Kidney glomerular epithelial cell (primary cell): ENCODE data around the gene GFOD1.

ENCODE experiments used
- DNase-seq: peaks from one replicate; lab custom pipeline; 2025; lab: John Stamatoyannopoulos, UW

Gene GFOD1

GRCh38 chr6:13315896-13316295 is 171.5 kb downstream of the GFOD1 start:
- no peak for DNase-seq

DNA sequence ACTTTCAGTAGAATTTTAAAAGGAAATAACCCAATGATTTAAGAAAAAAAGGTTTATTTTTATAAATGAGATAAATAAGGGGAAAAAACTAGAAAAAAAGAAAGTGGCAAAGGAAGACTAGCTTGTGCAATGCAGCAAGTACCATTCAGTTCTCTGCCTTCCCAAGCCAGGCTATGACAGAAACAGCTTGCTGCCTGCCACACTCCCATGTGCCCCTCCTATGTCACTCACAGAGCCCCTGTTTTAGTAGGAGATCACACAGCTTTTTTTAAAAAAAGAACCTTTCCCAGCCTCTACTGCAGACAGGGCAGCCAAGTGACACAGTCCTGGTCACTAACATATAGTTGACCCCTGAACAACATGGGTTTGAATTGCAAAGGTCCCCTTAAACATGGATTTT is 172.6 kb downstream of the GFOD1 start:
- DNase-seq = no peak

- DNase-seq = no peak
Observed at GRCh38 chr6:13311155-13311554, 176.2 kb downstream of the GFOD1 start.

GRCh38 chr6:13308332-13308731 is 179.1 kb downstream of the GFOD1 start:
- DNase-seq = no peak
